ENCODE measurements around the gene PLCB4. TPM values are rescaled to one million over a fixed set of nuclear protein-coding genes. Genes with fewer than 3 reads are reported as not detected.

Gene PLCB4
- total RNA-seq, 1 experiment from 2014 or later, result 12.9 TPM

- Mint-ChIP-seq H3K9me3 (ENCODE audit: low read depth, unreplicated experiment) (no peaks in the 10 kb centered on the region), H3K36me3 (ENCODE audit: insufficient read depth, unreplicated experiment) (no peaks in the 10 kb centered on the region), H3K27me3 (ENCODE audit: unreplicated experiment) (no peaks in the 10 kb centered on the region), H3K4me1 (ENCODE audit: low read depth, unreplicated experiment) (no peaks in the 10 kb centered on the region), H3K4me3 (ENCODE audit: low read depth, unreplicated experiment) (no peak overlapping the region), H3K27ac (ENCODE audit: unreplicated experiment) (no peak overlapping the region)
- intact Hi-C loops (cut with micrococcal nuclease; ENCODE audit: unreplicated experiment), result no loop called here
- DNase-seq, result no peak
- CTCF ChIA-PET, result no interaction called here
- BruUV-seq (replicated peaks), result no TSS peak
- TF ChIP-seq, protein P1, sequence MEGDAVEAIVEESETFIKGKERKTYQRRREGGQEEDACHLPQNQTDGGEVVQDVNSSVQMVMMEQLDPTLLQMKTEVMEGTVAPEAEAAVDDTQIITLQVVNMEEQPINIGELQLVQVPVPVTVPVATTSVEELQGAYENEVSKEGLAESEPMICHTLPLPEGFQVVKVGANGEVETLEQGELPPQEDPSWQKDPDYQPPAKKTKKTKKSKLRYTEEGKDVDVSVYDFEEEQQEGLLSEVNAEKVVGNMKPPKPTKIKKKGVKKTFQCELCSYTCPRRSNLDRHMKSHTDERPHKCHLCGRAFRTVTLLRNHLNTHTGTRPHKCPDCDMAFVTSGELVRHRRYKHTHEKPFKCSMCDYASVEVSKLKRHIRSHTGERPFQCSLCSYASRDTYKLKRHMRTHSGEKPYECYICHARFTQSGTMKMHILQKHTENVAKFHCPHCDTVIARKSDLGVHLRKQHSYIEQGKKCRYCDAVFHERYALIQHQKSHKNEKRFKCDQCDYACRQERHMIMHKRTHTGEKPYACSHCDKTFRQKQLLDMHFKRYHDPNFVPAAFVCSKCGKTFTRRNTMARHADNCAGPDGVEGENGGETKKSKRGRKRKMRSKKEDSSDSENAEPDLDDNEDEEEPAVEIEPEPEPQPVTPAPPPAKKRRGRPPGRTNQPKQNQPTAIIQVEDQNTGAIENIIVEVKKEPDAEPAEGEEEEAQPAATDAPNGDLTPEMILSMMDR (IDR thresholded peaks at IDR 0.05; ENCODE audit: unreplicated experiment), result no peak
Observed at GRCh38 chr20:9285617-9286016, 216.7 kb downstream of the PLCB4 start.

DNA sequence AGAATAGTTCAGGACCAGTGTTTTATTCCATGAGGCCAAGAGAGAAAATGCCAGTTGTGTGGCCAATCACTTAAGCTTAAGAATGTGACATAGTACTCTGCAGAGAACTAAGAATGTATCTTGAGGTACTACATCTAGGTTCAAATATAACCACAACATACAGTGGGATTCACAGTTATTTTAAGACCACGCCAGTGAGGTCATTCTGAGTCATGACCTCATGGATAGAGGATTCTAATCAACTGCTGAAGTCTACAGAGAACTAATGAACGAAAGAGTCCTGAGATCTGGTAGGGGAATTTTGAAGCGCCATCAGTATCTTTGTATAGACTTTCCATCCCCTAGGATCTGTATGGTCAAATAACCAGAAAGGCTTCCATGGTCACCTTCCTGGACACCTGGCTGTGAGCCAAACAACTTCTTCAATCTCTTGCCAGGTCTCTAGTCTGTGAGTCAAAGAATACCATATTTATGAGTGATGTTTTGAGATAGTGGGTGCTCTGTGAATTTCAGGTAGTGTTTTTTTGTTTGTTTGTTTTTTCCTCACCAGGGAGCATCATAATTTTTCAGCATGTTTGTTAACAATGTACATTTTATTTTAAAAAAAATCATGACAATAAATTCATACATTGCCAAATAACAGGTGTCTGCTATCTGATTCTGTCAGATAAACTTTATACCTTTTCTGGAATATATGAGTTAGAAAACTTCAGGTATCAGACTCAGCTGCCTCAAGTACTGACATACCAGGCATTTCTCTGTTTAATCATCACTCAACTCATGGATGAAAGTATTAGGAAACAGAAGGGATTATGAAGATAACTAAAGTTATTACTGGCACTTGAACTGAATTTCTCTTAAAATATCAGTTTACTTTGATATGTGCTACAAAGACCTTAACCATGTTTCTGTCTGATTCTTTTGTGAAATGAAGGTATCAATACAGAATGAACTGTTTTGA lies 217.9 kb downstream of the PLCB4 start:
- TF ChIP-seq, protein P1 (IDR thresholded peaks at IDR 0.05; ENCODE audit: unreplicated experiment), result no peak
- CTCF ChIA-PET, result no interaction called here
- no TSS peak for BruUV-seq (replicated peaks)
- Mint-ChIP-seq H3K9me3 (ENCODE audit: low read depth, unreplicated experiment) (no peaks in the 10 kb centered on the region), H3K27ac (ENCODE audit: unreplicated experiment) (no peak overlapping the region), H3K36me3 (ENCODE audit: insufficient read depth, unreplicated experiment) (no peaks in the 10 kb centered on the region), H3K4me3 (ENCODE audit: low read depth, unreplicated experiment) (no peak overlapping the region), H3K27me3 (ENCODE audit: unreplicated experiment) (no peaks in the 10 kb centered on the region), H3K4me1 (ENCODE audit: low read depth, unreplicated experiment) (no peaks in the 10 kb centered on the region)
- intact Hi-C loops (cut with micrococcal nuclease; ENCODE audit: unreplicated experiment), result no loop called here
- peak; percentile 19 for DNase-seq

DNA sequence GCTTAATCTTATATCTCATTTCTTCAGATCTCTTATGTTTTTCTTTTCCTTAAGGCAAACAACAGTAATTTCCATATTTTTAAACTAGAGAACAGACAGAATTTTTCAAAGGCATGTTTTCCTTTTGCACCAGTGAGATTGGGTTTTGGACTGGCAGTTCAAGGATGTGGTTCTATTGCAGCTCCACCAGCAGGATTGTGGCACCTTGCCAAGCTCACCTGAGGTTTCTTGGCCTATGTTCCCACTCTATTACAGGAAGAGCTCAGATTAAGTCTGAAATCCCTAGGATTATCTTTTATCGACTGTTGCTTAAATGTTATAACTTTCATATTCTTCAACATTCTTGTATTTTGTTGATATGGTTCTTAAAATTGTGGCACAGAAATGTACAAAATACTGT lies 218.9 kb downstream of the PLCB4 start:
- CTCF ChIA-PET, result no interaction called here
- H3K36me3 Mint-ChIP-seq (ENCODE audit: insufficient read depth, unreplicated experiment), result no peaks in the 10 kb centered on the region
- BruUV-seq (replicated peaks), result no TSS peak
- H3K4me3 Mint-ChIP-seq (ENCODE audit: low read depth, unreplicated experiment), result no peak overlapping the region
- H3K27me3 Mint-ChIP-seq (ENCODE audit: unreplicated experiment), result no peaks in the 10 kb centered on the region
- peaks cover 9% of the 10 kb centered on the region for H3K4me1 Mint-ChIP-seq (ENCODE audit: low read depth, unreplicated experiment)
- peak; percentile 38 for DNase-seq
- no peak overlapping the region for H3K27ac Mint-ChIP-seq (ENCODE audit: unreplicated experiment)
- intact Hi-C loops (cut with micrococcal nuclease; ENCODE audit: unreplicated experiment), result no loop called here
- TF ChIP-seq, protein P1 (IDR thresholded peaks at IDR 0.05; ENCODE audit: unreplicated experiment), result no peak
- no peaks in the 10 kb centered on the region for H3K9me3 Mint-ChIP-seq (ENCODE audit: low read depth, unreplicated experiment)

- no peak overlapping the region for H3K4me3 Mint-ChIP-seq (ENCODE audit: low read depth, unreplicated experiment)
- no peaks in the 10 kb centered on the region for H3K9me3 Mint-ChIP-seq (ENCODE audit: low read depth, unreplicated experiment)
- H3K4me1 Mint-ChIP-seq (ENCODE audit: low read depth, unreplicated experiment), result peaks cover 22% of the 10 kb centered on the region
- CTCF ChIA-PET, result interaction anchor here (0.7 kb wide), 1 partner anchor 643 kb away, joined by 3 read pairs; no protein-coding TSS in a partner anchor
- intact Hi-C loops (cut with micrococcal nuclease; ENCODE audit: unreplicated experiment), result no loop called here
- no peaks in the 10 kb centered on the region for H3K36me3 Mint-ChIP-seq (ENCODE audit: insufficient read depth, unreplicated experiment)
- BruUV-seq (replicated peaks), result no TSS peak
- TF ChIP-seq, protein P1 (IDR thresholded peaks at IDR 0.05; ENCODE audit: unreplicated experiment), result no peak
- no peak for DNase-seq
- no peak overlapping the region for H3K27ac Mint-ChIP-seq (ENCODE audit: unreplicated experiment)
- no peaks in the 10 kb centered on the region for H3K27me3 Mint-ChIP-seq (ENCODE audit: unreplicated experiment)
Observed at GRCh38 chr20:9290331-9290730, 221.4 kb downstream of the PLCB4 start.
